HL-60 (cell line): ENCODE measurements around the gene ARHGAP10.

Source experiments
- CTCF ChIP-seq: IDR thresholded peaks from one replicate; pipeline ENCODE4 v1.5.1; 2011; ENCODE audit warnings: low read length, control low read depth, inconsistent platforms; ENCODE audit not compliant: insufficient read depth
- GABPA ChIP-seq: IDR thresholded peaks from 2 replicates; pipeline ENCODE4 v1.6.1; 2012; ENCODE audit warnings: low read depth
- POLR2AphosphoS5 ChIP-seq: IDR thresholded peaks from 2 replicates; pipeline ENCODE4 v1.6.1; 2012; ENCODE audit warnings: low read depth

- TF ChIP-seq CTCF (no peak), POLR2AphosphoS5 (no peak), GABPA (no peak)
Observed at GRCh38 chr4:147863808-147864472, 132.1 kb downstream of the ARHGAP10 start.
